Measurements from ENCODE around the gene SRPX.

The SRPX gene

DNA sequence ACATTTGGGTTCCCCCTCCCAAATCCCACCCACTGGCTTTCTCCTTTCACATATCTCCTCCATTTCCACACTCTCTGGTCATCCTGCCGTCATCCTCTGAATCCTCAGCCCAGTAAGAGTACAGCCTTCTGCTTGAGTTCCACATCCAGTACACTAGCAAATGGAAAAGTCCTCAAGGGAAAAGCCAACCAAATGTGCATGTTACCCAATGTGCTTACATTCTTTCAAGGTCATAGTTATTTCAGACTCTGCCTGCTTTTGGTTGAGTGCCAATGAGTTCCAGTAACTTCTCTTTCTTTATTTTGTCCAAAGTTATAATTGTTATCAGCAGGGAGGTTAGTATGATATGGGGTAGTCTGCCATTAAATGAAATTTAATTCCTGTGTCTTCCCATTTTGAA, 78.1 kb downstream of the SRPX start:
- DNase-seq, result no peak

DNA sequence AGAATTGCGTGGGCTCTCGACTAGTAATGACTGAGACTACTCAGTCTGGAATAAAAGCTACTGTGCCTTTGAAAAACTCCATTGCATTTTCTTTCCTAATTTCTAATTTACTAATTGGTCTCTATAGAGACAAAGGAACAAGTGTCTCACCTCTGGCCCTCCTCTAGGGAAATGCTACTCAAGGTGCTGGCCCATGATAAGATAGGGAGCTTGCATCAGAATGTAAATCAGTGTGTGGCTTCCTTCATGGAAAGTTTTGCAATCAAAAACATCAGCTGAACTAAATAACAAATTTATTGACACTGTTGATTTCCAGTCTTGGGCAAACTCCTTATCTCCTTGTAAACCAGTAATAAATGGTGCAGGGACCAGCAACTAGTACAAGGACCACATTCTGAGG, 81.8 kb downstream of the SRPX start:
- DNase-seq, result no peak

DNA sequence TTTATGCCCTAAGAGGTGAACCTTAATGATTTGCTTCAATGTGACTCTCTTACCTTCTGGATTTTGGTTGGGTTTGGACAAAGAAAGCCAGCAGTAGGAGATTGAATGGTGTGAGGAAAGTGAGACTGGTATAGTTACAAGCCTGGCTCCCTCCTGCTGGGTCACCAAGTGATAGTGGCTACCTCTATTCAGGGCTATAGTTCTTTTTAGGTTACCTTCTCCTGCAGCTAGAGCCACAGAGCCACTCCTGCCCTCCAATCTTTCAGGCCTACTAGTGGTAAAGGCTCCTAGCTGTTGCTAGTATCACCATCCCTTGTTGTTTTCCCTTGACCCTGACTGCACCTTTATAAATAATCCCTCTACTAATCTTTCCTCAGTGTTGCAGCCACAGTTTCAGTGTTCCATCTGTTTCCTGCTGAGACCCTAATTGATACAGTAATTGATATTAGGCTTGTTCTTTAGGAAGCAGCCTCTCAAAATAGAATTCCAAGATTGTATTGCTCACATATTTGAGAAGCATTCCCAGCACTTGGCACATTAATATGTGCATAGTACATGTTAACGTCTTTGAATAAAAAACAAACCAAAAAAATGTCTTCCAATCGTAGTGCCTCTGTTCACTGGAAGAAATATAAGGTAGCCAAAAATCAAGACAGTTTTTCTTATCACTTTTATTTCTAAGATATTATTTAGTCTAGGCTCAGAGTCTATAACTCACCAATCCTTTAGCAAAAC, 82.3 kb downstream of the SRPX start:
- no peak for DNase-seq

DNA sequence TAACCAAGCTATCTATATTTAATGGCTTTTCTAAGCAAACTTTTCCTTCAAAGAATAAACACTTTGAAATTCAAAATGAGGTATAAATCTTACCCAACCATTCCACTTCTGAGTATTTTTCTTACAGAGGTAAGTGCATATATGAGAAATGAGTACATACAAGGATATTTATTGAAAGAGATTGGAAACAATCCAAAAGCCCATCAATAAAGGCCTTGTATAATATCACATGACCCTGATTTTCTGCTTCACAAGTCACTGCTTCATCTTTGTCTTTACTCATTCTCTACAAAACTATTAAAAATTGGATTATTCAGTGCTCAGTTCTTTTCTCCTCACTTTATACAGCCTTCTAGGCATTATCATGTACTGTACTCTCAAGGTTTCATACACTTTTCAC, 91.3 kb downstream of the SRPX start:
- no peak for DNase-seq

DNA sequence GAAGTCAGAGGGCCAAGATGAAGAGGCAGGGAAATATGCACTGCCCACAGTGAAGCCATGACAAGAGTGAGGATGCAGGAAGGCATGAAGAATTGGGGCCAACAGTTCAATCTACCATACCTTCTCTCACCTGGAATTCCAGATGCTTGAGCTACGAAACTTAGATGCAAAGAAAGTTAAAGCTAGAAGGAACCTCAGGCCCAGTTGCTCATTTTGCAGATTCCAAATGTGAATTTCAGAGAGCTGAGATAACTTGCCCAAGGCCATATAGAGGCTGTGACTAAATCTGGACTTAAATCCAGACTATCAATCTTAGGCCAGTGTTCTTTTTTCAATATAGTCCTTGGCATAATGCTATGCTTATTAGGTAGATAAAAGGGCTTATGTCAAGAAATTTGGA, 92.7 kb downstream of the SRPX start:
- DNase-seq, result no peak

DNA sequence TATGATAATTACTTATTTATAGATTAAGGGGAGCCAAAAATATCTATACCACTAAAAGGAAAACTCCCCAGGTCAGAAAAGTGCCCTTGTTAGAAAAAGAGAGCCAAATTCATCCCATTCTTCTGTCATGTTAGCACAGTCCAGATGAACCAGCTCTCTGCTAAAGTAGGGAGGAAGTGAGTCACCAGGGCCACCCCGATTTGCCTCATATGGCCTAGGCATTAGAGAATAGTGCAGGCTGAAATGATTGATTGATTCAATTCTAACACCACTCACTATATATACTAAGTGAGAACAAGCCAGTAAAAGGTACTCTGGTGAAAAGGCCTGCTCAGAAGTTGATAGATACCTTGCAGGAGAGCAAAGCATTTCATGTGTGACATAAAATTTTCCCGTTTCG, 94.5 kb downstream of the SRPX start:
- DNase-seq, result no peak

DNA sequence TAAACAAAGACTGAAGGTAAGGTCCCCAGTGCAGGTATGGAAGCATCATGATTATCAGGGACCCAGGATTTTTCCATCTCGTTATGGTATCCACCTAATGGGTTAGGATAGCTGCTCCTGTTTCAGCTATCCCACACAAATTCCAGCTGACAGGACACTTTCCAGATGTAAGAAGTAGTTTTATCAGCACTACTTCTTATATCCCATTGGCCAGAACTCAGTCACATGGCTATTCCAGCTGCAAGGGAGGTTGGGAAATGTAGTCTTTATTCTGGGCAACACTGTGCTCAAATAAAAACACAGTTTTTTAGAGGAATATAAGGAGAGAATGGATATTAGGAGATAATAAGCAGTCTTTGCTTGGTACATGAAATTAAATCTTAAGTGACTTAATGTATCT, 96.7 kb downstream of the SRPX start:
- DNase-seq, result no peak

DNA sequence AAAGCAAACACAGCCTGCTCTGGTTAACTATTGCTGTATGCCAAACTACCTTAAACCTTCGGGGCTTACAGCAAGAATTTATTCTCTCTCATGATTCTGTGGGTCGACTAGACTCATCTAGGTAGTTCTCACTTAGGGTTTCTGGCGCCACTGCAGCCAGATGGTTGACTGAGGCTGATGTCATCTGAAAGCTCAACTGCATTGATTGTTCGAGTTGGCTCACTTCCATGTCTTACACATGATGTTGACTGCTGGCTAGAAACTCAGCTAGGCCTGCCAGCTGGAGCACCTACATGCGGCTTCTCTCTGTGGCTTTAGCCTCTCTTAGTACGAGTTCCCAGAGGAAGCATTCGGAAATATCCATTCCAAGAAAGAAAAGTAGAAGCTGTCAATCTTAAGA, 103.2 kb downstream of the SRPX start:
- no peak for DNase-seq

DNA sequence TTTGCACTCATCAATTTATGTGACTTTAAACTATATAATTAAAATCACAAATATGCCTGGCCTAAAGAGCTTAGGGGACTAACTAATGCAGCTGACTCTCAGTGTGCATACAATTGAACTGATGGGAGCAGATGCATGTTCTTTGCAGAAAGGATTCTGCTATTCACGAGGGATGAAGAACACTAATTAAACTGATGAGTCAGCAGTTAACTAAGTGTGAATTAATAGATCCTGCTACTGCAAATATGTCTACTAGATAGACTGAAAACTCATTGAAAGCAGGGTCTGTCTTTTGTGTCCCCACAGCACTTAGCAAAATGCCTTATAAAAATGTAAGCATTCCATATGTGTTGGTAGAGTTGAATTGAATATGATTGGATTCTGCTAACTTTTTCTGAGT, 104.0 kb downstream of the SRPX start:
- DNase-seq, result no peak

DNA sequence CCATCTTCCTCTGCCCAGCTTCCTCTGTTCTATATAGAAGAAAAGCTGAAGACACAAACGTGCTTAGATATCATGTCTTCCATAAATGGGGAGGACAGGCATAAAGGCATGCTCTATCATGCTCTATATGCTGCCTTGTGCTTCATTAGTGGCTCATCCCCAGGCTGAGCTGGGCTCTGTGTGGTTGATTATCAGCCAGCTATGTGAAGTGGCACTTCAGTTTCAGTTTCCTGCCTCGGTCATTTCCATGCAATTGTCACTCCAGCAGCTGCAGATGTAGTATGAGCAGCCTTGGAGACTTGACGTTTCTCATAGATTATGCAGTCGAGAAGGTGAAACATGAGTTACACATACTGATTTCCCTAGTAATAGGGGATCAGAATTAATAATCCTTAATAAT, 108.1 kb downstream of the SRPX start:
- no peak for DNase-seq

DNA sequence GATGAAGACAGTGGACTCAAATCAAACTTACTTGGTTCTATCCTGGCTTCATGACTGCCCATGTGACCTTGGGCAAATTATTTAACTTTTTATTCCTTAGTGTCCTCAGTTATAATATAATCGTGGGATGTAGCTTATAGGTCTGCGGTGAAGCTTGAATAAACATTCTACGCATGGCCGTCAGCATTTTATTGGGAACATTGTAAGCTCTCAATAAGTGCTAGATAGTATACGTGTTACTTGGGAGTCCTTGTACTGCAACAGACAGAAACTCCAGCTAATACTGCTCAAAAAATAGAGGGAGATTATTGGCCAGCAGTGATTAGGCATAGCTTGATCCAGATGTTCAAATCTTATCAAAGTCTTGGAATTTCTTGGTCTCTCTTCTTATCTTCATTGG, 109.5 kb downstream of the SRPX start:
- DNase-seq, result no peak

DNA sequence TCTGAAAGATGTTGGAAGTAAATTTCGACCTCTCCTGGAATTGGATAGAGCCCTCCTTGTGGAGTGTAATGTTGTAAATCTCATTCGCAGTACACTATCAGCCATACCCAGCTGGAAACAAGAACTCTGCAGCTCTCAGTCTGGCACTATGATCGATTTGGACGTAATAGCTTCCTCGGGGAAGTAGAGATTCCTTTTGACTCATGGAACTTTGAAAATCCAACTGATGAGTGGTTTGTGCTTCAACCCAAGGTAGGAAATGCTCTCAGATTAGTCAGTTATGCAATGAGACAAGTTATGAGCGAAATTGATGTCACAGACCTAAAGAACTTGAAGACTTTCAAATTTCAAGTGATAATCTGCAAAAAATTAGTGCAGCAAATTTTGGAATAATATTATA, 110.4 kb downstream of the SRPX start:
- no peak for DNase-seq

DNA sequence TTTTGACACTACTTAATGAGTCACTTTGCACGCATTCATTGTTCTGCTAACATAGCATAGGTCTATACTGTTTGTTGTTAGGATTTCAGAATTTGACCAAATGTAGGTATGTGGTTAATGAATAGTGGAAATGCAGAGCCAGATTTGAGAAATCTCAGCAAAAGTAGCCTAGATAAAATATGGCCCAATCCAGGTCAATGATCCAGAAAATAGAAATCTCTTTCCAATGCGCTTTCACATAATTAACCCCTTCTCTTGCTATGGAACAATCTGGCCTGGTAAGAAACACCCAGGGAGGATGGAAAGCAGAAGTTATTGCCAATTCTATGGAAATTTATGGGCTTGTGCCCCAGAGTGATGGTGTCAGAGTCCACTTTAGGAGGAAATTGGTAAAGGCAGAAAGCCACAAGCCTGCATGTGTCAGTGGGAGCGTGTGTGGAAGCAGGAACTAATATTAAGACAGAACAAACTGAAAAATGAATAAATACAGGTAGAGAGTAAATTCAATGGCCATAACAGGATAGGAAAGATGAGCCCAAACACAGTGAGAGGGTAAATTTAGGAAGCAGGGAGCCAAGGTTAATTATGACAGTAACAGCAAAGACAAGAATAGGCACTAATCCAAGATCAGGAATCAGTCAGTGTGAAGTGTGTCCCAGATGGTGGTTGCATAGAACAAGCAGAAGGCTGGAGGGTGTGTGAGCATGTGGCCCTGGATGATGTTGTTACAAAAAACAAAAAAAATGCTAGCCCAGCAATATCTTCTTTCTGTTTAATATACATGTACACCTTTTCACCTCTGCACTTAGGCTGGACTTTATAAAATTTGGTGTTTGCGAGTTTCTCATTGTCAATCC, 111.4 kb downstream of the SRPX start:
- DNase-seq, result no peak

DNA sequence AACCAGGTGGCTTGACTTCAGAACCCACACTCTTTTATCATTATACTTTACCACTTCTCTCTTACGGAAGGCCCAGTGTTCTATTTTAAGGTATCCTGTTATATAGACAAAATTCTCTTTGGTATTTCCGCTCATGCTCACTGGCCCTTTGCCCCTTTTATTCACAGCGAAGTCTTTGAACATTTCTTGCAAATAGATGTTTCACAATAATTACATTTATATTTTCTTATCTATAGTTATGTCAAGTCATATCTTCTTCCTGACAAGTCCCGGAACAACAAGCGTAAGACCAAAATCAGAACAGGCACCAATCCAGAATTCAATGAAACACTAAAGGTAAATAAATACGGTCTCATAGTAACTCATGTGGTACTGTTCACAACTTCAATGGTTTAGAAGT, 112.3 kb downstream of the SRPX start:
- DNase-seq, result no peak

DNA sequence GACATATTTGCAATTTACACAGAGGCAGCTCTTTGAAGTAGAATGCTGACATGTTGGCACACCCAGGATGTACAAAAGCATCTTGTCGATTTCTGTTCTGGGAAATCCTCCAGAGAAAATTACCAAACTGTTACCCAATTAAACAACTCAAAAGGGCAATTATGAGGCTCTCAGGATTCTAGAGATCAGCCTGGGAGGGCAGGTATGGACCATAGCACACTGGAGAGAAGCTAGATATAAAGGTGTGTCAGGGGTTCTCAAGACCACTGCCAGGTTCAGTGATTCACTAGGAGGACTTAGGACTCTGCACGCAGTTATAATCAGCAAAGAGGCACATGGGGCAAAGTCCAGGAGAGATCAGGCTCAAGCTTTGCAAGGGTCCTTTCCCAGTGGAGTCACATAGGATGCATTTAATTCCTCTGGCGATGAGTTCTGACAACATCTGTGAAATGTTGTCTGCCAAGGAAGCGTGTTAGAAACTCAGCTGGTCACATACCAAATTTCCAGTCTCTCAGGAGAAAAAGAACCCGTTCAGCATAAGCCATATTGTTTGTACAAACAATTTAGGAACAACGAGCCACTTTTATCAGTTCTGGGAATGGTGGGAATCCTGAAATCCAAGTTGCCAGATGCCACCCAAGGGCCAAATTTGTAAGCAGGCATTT, 113.5 kb downstream of the SRPX start:
- DNase-seq, result no peak

DNA sequence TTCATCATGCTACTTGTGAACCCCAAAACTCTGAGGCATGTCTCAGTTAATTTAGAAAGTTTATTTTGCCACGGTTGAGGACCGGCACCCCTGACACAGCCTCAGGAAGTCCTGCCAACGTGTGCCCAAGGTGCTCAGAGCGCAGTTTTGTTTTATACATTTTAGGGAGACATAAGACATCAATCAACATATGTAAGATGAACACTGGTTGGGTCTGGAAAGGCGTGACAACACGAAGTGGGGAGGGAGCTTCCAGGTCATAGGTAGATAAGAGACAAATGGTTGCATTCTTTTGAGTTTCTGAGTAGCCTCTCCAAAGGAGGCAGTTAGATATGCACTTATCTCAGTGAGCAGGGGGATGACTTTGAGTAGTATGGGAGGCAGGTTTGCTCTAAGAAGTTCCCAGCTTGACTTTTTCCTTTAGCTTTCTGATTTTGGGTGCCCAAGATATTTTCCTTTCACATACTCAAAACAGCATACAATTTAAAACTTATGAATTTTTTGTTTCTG, 115.4 kb downstream of the SRPX start:
- no peak for DNase-seq

DNA sequence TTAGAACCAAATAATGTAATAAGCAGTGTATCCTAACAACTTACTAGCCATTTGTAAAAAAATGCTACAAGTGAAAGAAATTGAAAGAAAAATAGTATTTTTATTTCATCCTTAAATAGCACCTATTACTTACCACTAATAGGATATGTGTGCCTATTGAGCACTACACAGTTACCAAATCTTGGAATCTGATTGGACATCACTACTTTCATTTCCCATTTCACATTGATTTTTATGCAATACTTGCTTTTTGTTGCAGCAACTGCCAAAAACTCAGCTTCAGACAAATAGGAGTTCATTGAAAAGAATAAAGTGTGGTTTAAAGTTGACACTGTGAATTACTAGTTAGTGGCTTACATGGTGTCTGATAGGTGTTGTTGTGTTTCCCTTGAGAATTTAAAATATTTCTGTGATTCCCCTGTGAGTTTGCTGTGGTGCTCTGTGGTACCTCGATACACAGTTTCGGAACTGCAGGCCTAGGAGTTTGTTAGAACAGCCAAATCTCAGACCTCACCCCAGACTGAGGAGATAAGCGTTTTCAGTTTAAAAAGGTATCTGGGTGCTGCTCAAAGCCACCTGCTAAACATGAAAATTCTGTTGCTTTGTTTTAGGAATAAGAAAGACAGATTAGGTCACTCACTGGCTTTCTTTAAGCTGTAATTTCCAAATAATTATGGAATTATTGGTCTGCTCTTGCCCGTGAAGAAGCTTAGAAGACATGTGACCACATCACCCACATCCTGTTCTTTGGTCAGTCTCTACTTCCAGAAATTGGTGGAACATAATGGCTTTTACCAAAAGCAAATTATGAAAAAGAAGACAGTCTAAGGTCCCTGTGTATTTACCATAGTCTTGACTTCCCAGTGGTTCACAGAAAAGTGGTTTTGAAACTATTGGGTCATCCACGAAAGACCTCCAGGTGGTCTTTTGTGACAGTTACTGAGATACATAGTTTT, 116.5 kb downstream of the SRPX start:
- DNase-seq, result no peak

DNA sequence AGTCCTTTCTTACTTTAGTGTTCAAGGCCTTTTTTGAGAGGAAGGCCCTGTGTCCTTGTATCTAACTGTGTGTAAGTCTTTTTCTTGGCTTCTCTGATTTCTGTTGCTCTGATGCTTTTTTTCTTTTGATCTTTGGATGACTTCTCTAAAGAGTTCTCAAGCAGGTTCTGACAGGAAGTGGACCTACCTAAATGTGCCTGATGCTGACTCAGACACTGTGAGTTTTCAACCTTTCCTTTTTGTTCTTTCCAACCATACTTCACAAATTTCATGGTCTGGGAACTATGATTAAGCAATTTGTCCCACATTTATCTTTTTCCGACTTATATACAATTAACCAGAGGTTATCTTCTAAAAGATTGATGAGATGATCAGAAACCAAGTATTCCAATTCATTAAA, 117.8 kb downstream of the SRPX start:
- DNase-seq, result no peak

DNA sequence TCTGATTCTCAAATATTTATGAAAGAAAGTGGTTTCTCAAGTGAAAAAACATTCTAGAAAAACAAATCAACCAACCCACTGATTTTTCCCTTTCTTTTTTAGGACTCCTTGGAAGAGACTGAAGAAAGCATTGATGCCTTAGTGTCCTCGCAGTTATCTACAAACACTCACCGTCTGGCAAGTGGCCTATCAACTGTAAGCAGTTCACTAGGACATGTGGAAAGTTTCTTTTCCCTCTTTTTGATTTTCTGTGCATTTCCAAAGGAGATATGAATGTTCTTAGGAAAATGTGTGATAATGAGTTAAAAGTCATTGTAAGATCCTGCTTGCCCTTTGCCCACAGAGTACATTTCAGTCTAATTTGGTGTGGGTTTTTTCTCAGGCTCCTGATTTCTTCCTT, 118.4 kb downstream of the SRPX start:
- no peak for DNase-seq

DNA sequence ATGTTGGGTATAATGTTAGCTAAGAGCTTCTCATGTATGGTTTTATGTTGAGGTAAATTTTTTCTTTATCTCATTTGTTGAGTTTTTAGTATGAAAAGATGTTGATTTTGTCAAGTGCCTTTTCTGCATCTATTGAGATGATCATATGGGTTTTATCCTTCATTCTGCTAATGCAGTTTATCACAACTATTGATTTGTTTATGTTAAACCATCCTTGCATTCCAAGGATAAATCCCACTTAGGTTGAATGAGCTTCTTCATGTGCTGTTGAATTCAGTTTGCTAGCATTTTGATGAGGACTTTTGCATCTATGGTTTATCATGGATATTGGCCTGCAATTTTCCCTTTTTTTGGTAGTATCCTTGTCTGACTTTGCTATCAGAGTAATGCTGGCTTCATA, 121.0 kb downstream of the SRPX start:
- no peak for DNase-seq
